MG63 (cell line): ENCODE results near the gene WNT1. TPM values are rescaled to one million over a fixed set of nuclear protein-coding genes. Genes with fewer than 3 reads are reported as not detected.

Experiments
- DNase-seq: peaks from one replicate; pipeline ENCODE4 v3.0.0-alpha.2; 2020
- H3K27me3 ChIP-seq: fragments of 250-450 bp; sonication (Bioruptor Pico); 2 replicates; pipeline ENCODE4 v1.5.1; 2020; ENCODE audit warnings: mild to moderate bottlenecking, moderate library complexity
- H3K36me3 ChIP-seq: fragments of 250-450 bp; sonication (Bioruptor Pico); 2 replicates; pipeline ENCODE4 v1.5.1; 2020; ENCODE audit warnings: mild to moderate bottlenecking, moderate library complexity
- H3K4me3 ChIP-seq: fragments of 250-450 bp; sonication (Bioruptor Pico); 2 replicates; pipeline ENCODE4 v1.5.1; 2020; ENCODE audit warnings: mild to moderate bottlenecking, moderate library complexity
- H3K9me3 ChIP-seq: fragments of 250-450 bp; sonication (Bioruptor Pico); 2 replicates; pipeline ENCODE4 v1.5.1; 2020; ENCODE audit warnings: mild to moderate bottlenecking, moderate library complexity
- total RNA-seq: library from RNA; depleted of rRNA; stranded (reverse); fragments of >200 nt; shearing (Covaris generic); gene quantifications from 2 replicates; pipeline ENCODE4 v1.2.3, GENCODE V29; 2014; ENCODE audit warnings: low replicate concordance; rRNA removed

WNT1 gene
- total RNA-seq, 1 experiment from 2014 or later = not detected

GRCh38 chr12:49027846-49028555 lies 49.9 kb downstream of the WNT1 start:
- no peaks in the 10 kb centered on the region for H3K9me3 ChIP-seq
- no peak overlapping the region for H3K4me3 ChIP-seq
- DNase-seq = no peak
- no peaks in the 10 kb centered on the region for H3K27me3 ChIP-seq
- H3K36me3 ChIP-seq = peaks cover 81% of the 10 kb centered on the region

- Histone ChIP-seq H3K27me3 (no peaks in the 10 kb centered on the region), H3K36me3 (peaks cover 80% of the 10 kb centered on the region), H3K4me3 (no peak overlapping the region), H3K9me3 (no peaks in the 10 kb centered on the region)
- DNase-seq = no peak
These were observed 50.6 kb downstream of the WNT1 start for GRCh38 chr12:49028666-49029275.

GRCh38 chr12:49030119-49030518 lies 52.0 kb downstream of the WNT1 start:
- Histone ChIP-seq H3K27me3 (no peaks in the 10 kb centered on the region), H3K36me3 (peaks cover 82% of the 10 kb centered on the region), H3K9me3 (no peaks in the 10 kb centered on the region), H3K4me3 (no peak overlapping the region)
- DNase-seq = no peak

- Histone ChIP-seq H3K36me3 (peaks cover 81% of the 10 kb centered on the region), H3K4me3 (no peak overlapping the region), H3K9me3 (no peaks in the 10 kb centered on the region), H3K27me3 (no peaks in the 10 kb centered on the region)
- no peak for DNase-seq
These were observed 52.8 kb downstream of the WNT1 start for GRCh38 chr12:49030714-49031572.

- Histone ChIP-seq H3K36me3 (peaks cover 82% of the 10 kb centered on the region), H3K27me3 (no peaks in the 10 kb centered on the region), H3K9me3 (no peaks in the 10 kb centered on the region), H3K4me3 (no peak overlapping the region)
- no peak for DNase-seq
These were observed 53.5 kb downstream of the WNT1 start for GRCh38 chr12:49031573-49032161.

Other genes starting within 250 kb of the WNT1 start
- gene ADCY6, start 189.2 kb upstream of the WNT1 start, total RNA-seq = 30.4 and 40.0 TPM in 2 replicates
- 13.9 and 19.0 TPM in 2 replicates for gene CACNB3, start 159.8 kb upstream of the WNT1 start, total RNA-seq
- gene DDX23, start 126.2 kb upstream of the WNT1 start, total RNA-seq = 76.0 and 85.0 TPM in 2 replicates
- 0.12 TPM in 1 of 2 replicates, not detected in the other for gene RND1, start 112.5 kb upstream of the WNT1 start, total RNA-seq
- gene FKBP11, start 52.8 kb upstream of the WNT1 start, total RNA-seq = 0.94 and 3.2 TPM in 2 replicates
- 77.7 and 79.1 TPM in 2 replicates for gene ARF3, start 20.8 kb upstream of the WNT1 start, total RNA-seq
- 2.7 and 3.6 TPM in 2 replicates for gene WNT10B, start 6.6 kb upstream of the WNT1 start, total RNA-seq
- 0.13 TPM in 1 of 2 replicates, not detected in the other for gene DDN, start 21.1 kb downstream of the WNT1 start, total RNA-seq
- gene PRKAG1, start 40.5 kb downstream of the WNT1 start, total RNA-seq = 76.4 and 102 TPM in 2 replicates
- gene KMT2D, start 82.5 kb downstream of the WNT1 start, total RNA-seq = 8.6 and 11.7 TPM in 2 replicates
- 0.16 TPM in 1 of 2 replicates, not detected in the other for gene RHEBL1, start 91.7 kb downstream of the WNT1 start, total RNA-seq
- gene DHH, start 116.5 kb downstream of the WNT1 start, total RNA-seq = not detected in 2 replicates
- 20.5 and 28.4 TPM in 2 replicates for gene LMBR1L, start 132.5 kb downstream of the WNT1 start, total RNA-seq
- 2,940 and 4,183 TPM in 2 replicates for gene TUBA1B, start 153.1 kb downstream of the WNT1 start, total RNA-seq
- 361 and 621 TPM in 2 replicates for gene TUBA1A, start 210.8 kb downstream of the WNT1 start, total RNA-seq